SK-N-SH (cell line): Measurements from ENCODE around the gene RBX1. TPM values are rescaled to one million over a fixed set of nuclear protein-coding genes. Genes with fewer than 3 reads are reported as not detected.

ENCODE experiments used
- CTCF ChIA-PET: fragments of 300-600, 350-600 bp; formaldehyde crosslinking; extraction: SDS; loops from one replicate; lab custom pipeline; 2021; lab: Yijun Ruan, JAX
- POLR2A ChIA-PET: fragments of 350-600 bp; sonication (Branson Sonifier 250); formaldehyde crosslinking; extraction: SDS; loops from one replicate; lab custom pipeline; 2020; ENCODE audit warnings: antibody characterized with exemption, inconsistent platforms; lab: Yijun Ruan, JAX
- DNase-seq: peaks from one replicate; pipeline ENCODE4 v3.0.0; 2012
- H2AFZ ChIP-seq: fragments of 200-600 bp; sonication (generic); 2 replicates; pipeline ENCODE4 v1.8.1; 2016; ENCODE audit warnings: antibody characterized with exemption, mild to moderate bottlenecking, low read depth
- H3F3A ChIP-seq: fragments of 200-600 bp; sonication (generic); replicated peaks from 2 replicates; pipeline ENCODE3; 2016; ENCODE audit warnings: antibody characterized with exemption, mild to moderate bottlenecking; ENCODE audit not compliant: insufficient read depth
- H3K27ac ChIP-seq, 2 experiments: fragments of 200-500 bp in 1 of 2; fragments of 200-600 bp in 1 of 2; sonication (Bioruptor generic) in 1 of 2; sonication (generic), shearing (Covaris generic) in 1 of 2; 2 replicates each; pipeline versions ENCODE4 v1.5.1 to v1.6.1; 2014 to 2016; ENCODE audit warnings: low read depth in 2 of 2, inconsistent platforms in 1 of 2, low read length in 1 of 2, mild to moderate bottlenecking in 1 of 2, mixed read lengths in 1 of 2
- H3K27me3 ChIP-seq: fragments of 200-600 bp; sonication (generic), shearing (Covaris generic); 2 replicates; pipeline ENCODE4 v1.6.1; 2016; ENCODE audit warnings: mixed run types; ENCODE audit not compliant: insufficient read depth
- H3K36me3 ChIP-seq, 2 experiments: fragments of 200-500 bp in 1 of 2; fragments of 200-600 bp in 1 of 2; sonication (Bioruptor generic) in 1 of 2; sonication (generic) in 1 of 2; replicated peaks in 1 of 2; 2 replicates each; pipeline versions ENCODE3 to v1.5.1; 2014 to 2016; ENCODE audit warnings: low read length in 1 of 2, mild to moderate bottlenecking in 1 of 2; ENCODE audit not compliant: insufficient read depth in 2 of 2, control insufficient read depth in 1 of 2
- H3K4me1 ChIP-seq, 2 experiments: fragments of 200-500 bp in 1 of 2; fragments of 200-600 bp in 1 of 2; sonication (Bioruptor generic) in 1 of 2; sonication (generic), shearing (Covaris generic) in 1 of 2; 2 replicates each; pipeline versions ENCODE4 v1.5.1 to v1.6.1; 2014 to 2016; ENCODE audit warnings: low read depth in 1 of 2, low read length in 1 of 2, mixed run types in 1 of 2; ENCODE audit not compliant: insufficient read depth in 2 of 2, control insufficient read depth in 1 of 2
- H3K4me2 ChIP-seq: fragments of 200-600 bp; sonication (generic), shearing (Covaris generic); 2 replicates; pipeline ENCODE4 v1.6.1; 2017; ENCODE audit warnings: mixed run types
- H3K4me3 ChIP-seq, 2 experiments: fragments of 200-500 bp in 1 of 2; fragments of 200-600 bp in 1 of 2; sonication (Bioruptor generic) in 1 of 2; sonication (generic), shearing (Covaris generic) in 1 of 2; 2 replicates each; pipeline versions ENCODE4 v1.5.1 to v1.8.1; 2014 to 2016; ENCODE audit warnings: low read depth in 2 of 2, inconsistent platforms in 1 of 2, low read length in 1 of 2, mild to moderate bottlenecking in 1 of 2, mixed read lengths in 1 of 2, moderate library complexity in 1 of 2
- H3K79me2 ChIP-seq: fragments of 200-600 bp; sonication (generic); 2 replicates; pipeline ENCODE4 v1.8.1; 2017; ENCODE audit warnings: mild to moderate bottlenecking; ENCODE audit not compliant: insufficient read depth
- H3K9ac ChIP-seq: fragments of 200-600 bp; sonication (generic); 2 replicates; pipeline ENCODE4 v1.6.1; 2017; ENCODE audit warnings: mixed run types
- H3K9me2 ChIP-seq: fragments of 200-600 bp; sonication (generic); 2 replicates; pipeline ENCODE4 v1.6.1; 2017; ENCODE audit warnings: mixed run types
- H3K9me3 ChIP-seq: fragments of 200-600 bp; sonication (generic); 2 replicates; pipeline ENCODE4 v1.6.1; 2017; ENCODE audit warnings: mixed run types, mild to moderate bottlenecking, moderate library complexity
- H4K20me1 ChIP-seq: fragments of 200-600 bp; sonication (generic); 2 replicates; pipeline ENCODE4 v1.6.1; 2017; ENCODE audit warnings: mild to moderate bottlenecking, mixed run types; ENCODE audit not compliant: insufficient read depth
- CHD2 ChIP-seq: fragments of 150-350 bp; IDR thresholded peaks from 2 replicates; pipeline ENCODE4 v1.6.1; 2018; ENCODE audit warnings: low read length; ENCODE audit not compliant: partially characterized antibody
- ELF1 ChIP-seq: IDR thresholded peaks from 2 replicates; pipeline ENCODE4 v1.4.0; 2012
- EP300 ChIP-seq, 2 experiments: IDR thresholded peaks; 2 replicates each; pipeline versions ENCODE4 v1.4.0 to v1.6.1; 2012; ENCODE audit warnings: borderline replicate concordance in 1 of 2, low read depth in 1 of 2, low read length in 1 of 2
- FOSL2 ChIP-seq: IDR thresholded peaks from 2 replicates; pipeline ENCODE4 v1.4.0; 2012; ENCODE audit warnings: low read depth, mild to moderate bottlenecking, moderate library complexity, borderline replicate concordance
- GATA2 ChIP-seq: sonication (generic); formaldehyde crosslinking; IDR thresholded peaks from 2 replicates; pipeline ENCODE4 v1.5.0; 2020; ENCODE audit warnings: mild to moderate bottlenecking, missing genetic modification reagents
- JUND ChIP-seq: IDR thresholded peaks from 2 replicates; pipeline ENCODE4 v1.4.0; 2012
- MEF2A ChIP-seq: IDR thresholded peaks from 2 replicates; pipeline ENCODE4 v1.4.0; 2012; ENCODE audit warnings: low read depth, borderline replicate concordance
- MXI1 ChIP-seq: IDR thresholded peaks from 2 replicates; pipeline ENCODE4 v1.6.1; 2012; ENCODE audit warnings: mild to moderate bottlenecking, low read depth, low read length, improper control_type of control experiment
- POLR2AphosphoS5 ChIP-seq: IDR thresholded peaks from 2 replicates; pipeline ENCODE4 v1.6.1; 2012; ENCODE audit warnings: low read depth, low read length
- RAD21 ChIP-seq: IDR thresholded peaks from 2 replicates; pipeline ENCODE4 v1.6.1; 2012; ENCODE audit warnings: mild to moderate bottlenecking, low read length
- RCOR1 ChIP-seq: fragments of 150-350 bp; IDR thresholded peaks from 2 replicates; pipeline ENCODE4 v1.6.1; 2017; ENCODE audit warnings: antibody characterized with exemption, low read length
- RXRA ChIP-seq: IDR thresholded peaks from 2 replicates; pipeline ENCODE4 v1.4.0; 2012; ENCODE audit warnings: low read depth, mild to moderate bottlenecking, borderline replicate concordance
- TEAD4 ChIP-seq: IDR thresholded peaks from 2 replicates; pipeline ENCODE4 v1.4.0; 2012; ENCODE audit warnings: mild to moderate bottlenecking, borderline replicate concordance; ENCODE audit not compliant: insufficient read depth
- YY1 ChIP-seq: IDR thresholded peaks from 2 replicates; pipeline ENCODE4 v1.4.0; 2012; ENCODE audit warnings: low read depth, mild to moderate bottlenecking
- WGBS: methylation state at CpG from one replicate; pipeline ENCODE4 v1.1.6; 2017; ENCODE audit warnings: low lambda C conversion rate; 5-methylcytosine and 5-hydroxymethylcytosine counted together
- polyA plus RNA-seq, 3 experiments: library from polyadenylated mRNA; depleted of rRNA; stranded (reverse); fragments of >200 nt; gene quantifications; 2 replicates each; pipeline ENCODE4 v1.2.3, GENCODE V29; 2012
- TF ChIP-seq, protein P1 (sequence below): IDR thresholded peaks from 2 replicates; pipeline ENCODE4 v1.4.0; 2012; ENCODE audit warnings: low read depth, borderline replicate concordance
- TF ChIP-seq, protein P2 (sequence below): IDR thresholded peaks from 2 replicates; pipeline ENCODE4 v1.6.1; 2012; ENCODE audit warnings: mild to moderate bottlenecking, low read depth, low read length, moderate library complexity
- TF ChIP-seq, protein P3 (sequence below): fragments of 200-600 bp; sonication (generic); IDR thresholded peaks from 2 replicates; pipeline ENCODE4 v1.6.1; 2017; ENCODE audit warnings: antibody characterized with exemption, mild to moderate bottlenecking, moderate library complexity

RBX1 gene
- polyA plus RNA-seq, 1 of the 3 experiments (the other 2 are of a cell fraction), result 51.2 TPM

DNA sequence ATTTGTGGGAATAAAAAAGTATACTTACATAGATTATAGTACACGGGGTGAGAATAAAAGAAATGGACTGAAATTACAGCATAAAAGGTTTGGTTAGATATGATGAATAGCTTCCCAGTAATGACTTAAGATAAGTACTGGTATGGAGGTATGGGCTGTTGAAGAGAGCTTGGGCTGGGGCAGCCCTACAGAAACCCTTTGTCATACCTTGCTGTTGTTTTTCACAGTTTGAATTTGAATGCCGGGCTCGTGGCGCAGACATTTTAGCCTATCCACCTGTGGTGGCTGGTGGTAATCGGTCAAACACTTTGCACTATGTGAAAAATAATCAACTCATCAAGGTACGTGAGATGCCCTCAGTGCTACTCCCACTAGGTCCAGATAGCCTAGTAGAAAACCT, 42.3 kb upstream of the RBX1 start:
- no peaks in the 10 kb centered on the region for H3F3A ChIP-seq
- ChIA-PET POLR2A (no interaction called here), CTCF (no interaction called here)
- no peaks in the 10 kb centered on the region for H3K79me2 ChIP-seq
- H3K4me3 ChIP-seq, result no peak overlapping the region
- no peaks in the 10 kb centered on the region for H3K27me3 ChIP-seq
- H2AFZ ChIP-seq, result no peak overlapping the region
- TF ChIP-seq, protein P1, sequence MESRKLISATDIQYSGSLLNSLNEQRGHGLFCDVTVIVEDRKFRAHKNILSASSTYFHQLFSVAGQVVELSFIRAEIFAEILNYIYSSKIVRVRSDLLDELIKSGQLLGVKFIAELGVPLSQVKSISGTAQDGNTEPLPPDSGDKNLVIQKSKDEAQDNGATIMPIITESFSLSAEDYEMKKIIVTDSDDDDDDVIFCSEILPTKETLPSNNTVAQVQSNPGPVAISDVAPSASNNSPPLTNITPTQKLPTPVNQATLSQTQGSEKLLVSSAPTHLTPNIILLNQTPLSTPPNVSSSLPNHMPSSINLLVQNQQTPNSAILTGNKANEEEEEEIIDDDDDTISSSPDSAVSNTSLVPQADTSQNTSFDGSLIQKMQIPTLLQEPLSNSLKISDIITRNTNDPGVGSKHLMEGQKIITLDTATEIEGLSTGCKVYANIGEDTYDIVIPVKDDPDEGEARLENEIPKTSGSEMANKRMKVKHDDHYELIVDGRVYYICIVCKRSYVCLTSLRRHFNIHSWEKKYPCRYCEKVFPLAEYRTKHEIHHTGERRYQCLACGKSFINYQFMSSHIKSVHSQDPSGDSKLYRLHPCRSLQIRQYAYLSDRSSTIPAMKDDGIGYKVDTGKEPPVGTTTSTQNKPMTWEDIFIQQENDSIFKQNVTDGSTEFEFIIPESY, result no peak
- TF ChIP-seq EP300 (IDR thresholded peaks at IDR 0.05; ENCODE audit: borderline replicate concordance in 1 of 2, low read depth in 1 of 2, low read length in 1 of 2) (no peak), RXRA (no peak), GATA2 (CRISPR knock-in tag) (no peak), FOSL2 (no peak), MEF2A (no peak), TEAD4 (no peak), MXI1 (no peak), CHD2 (no peak), JUND (no peak), POLR2AphosphoS5 (no peak), ELF1 (no peak), YY1 (no peak), RAD21 (no peak), RCOR1 (no peak)
- TF ChIP-seq, protein P2, sequence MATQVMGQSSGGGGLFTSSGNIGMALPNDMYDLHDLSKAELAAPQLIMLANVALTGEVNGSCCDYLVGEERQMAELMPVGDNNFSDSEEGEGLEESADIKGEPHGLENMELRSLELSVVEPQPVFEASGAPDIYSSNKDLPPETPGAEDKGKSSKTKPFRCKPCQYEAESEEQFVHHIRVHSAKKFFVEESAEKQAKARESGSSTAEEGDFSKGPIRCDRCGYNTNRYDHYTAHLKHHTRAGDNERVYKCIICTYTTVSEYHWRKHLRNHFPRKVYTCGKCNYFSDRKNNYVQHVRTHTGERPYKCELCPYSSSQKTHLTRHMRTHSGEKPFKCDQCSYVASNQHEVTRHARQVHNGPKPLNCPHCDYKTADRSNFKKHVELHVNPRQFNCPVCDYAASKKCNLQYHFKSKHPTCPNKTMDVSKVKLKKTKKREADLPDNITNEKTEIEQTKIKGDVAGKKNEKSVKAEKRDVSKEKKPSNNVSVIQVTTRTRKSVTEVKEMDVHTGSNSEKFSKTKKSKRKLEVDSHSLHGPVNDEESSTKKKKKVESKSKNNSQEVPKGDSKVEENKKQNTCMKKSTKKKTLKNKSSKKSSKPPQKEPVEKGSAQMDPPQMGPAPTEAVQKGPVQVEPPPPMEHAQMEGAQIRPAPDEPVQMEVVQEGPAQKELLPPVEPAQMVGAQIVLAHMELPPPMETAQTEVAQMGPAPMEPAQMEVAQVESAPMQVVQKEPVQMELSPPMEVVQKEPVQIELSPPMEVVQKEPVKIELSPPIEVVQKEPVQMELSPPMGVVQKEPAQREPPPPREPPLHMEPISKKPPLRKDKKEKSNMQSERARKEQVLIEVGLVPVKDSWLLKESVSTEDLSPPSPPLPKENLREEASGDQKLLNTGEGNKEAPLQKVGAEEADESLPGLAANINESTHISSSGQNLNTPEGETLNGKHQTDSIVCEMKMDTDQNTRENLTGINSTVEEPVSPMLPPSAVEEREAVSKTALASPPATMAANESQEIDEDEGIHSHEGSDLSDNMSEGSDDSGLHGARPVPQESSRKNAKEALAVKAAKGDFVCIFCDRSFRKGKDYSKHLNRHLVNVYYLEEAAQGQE, result no peak
- TF ChIP-seq, protein P3, sequence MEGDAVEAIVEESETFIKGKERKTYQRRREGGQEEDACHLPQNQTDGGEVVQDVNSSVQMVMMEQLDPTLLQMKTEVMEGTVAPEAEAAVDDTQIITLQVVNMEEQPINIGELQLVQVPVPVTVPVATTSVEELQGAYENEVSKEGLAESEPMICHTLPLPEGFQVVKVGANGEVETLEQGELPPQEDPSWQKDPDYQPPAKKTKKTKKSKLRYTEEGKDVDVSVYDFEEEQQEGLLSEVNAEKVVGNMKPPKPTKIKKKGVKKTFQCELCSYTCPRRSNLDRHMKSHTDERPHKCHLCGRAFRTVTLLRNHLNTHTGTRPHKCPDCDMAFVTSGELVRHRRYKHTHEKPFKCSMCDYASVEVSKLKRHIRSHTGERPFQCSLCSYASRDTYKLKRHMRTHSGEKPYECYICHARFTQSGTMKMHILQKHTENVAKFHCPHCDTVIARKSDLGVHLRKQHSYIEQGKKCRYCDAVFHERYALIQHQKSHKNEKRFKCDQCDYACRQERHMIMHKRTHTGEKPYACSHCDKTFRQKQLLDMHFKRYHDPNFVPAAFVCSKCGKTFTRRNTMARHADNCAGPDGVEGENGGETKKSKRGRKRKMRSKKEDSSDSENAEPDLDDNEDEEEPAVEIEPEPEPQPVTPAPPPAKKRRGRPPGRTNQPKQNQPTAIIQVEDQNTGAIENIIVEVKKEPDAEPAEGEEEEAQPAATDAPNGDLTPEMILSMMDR, result no peak
- H3K9ac ChIP-seq, result no peak overlapping the region
- H3K9me3 ChIP-seq, result no peaks in the 10 kb centered on the region
- H3K4me2 ChIP-seq, result no peak overlapping the region
- H3K27ac ChIP-seq, result no peak overlapping the region
- WGBS, result 97% methylated on average over 2 of the region's 6 CpGs
- H3K9me2 ChIP-seq, result no peaks in the 10 kb centered on the region
- H4K20me1 ChIP-seq, result no peaks in the 10 kb centered on the region
- no peak for DNase-seq
- H3K36me3 ChIP-seq, result peaks cover 3 to 5% of the 10 kb centered on the region in 2 experiments
- H3K4me1 ChIP-seq, result no peaks in the 10 kb centered on the region
